SK-N-SH (cell line): ENCODE measurements around the gene PRMT7. TPM values are rescaled to one million over a fixed set of nuclear protein-coding genes. Genes with fewer than 3 reads are reported as not detected.
A peak's percentile ranks its signal among the peaks of the same experiment; 100 is the strongest.

ENCODE experiments used
- CTCF ChIA-PET: fragments of 300-600, 350-600 bp; formaldehyde crosslinking; extraction: SDS; loops from one replicate; lab custom pipeline; 2021; lab: Yijun Ruan, JAX
- POLR2A ChIA-PET: fragments of 350-600 bp; sonication (Branson Sonifier 250); formaldehyde crosslinking; extraction: SDS; loops from one replicate; lab custom pipeline; 2020; ENCODE audit warnings: antibody characterized with exemption, inconsistent platforms; lab: Yijun Ruan, JAX
- DNase-seq: peaks from one replicate; pipeline ENCODE4 v3.0.0; 2012
- H2AFZ ChIP-seq: fragments of 200-600 bp; sonication (generic); 2 replicates; pipeline ENCODE4 v1.8.1; 2016; ENCODE audit warnings: antibody characterized with exemption, mild to moderate bottlenecking, low read depth
- H3F3A ChIP-seq: fragments of 200-600 bp; sonication (generic); replicated peaks from 2 replicates; pipeline ENCODE3; 2016; ENCODE audit warnings: antibody characterized with exemption, mild to moderate bottlenecking; ENCODE audit not compliant: insufficient read depth
- H3K27ac ChIP-seq, 2 experiments: fragments of 200-500 bp in 1 of 2; fragments of 200-600 bp in 1 of 2; sonication (Bioruptor generic) in 1 of 2; sonication (generic), shearing (Covaris generic) in 1 of 2; 2 replicates each; pipeline versions ENCODE4 v1.5.1 to v1.6.1; 2014 to 2016; ENCODE audit warnings: low read depth in 2 of 2, inconsistent platforms in 1 of 2, low read length in 1 of 2, mild to moderate bottlenecking in 1 of 2, mixed read lengths in 1 of 2
- H3K27me3 ChIP-seq: fragments of 200-600 bp; sonication (generic), shearing (Covaris generic); 2 replicates; pipeline ENCODE4 v1.6.1; 2016; ENCODE audit warnings: mixed run types; ENCODE audit not compliant: insufficient read depth
- H3K36me3 ChIP-seq, 2 experiments: fragments of 200-500 bp in 1 of 2; fragments of 200-600 bp in 1 of 2; sonication (Bioruptor generic) in 1 of 2; sonication (generic) in 1 of 2; replicated peaks in 1 of 2; 2 replicates each; pipeline versions ENCODE3 to v1.5.1; 2014 to 2016; ENCODE audit warnings: low read length in 1 of 2, mild to moderate bottlenecking in 1 of 2; ENCODE audit not compliant: insufficient read depth in 2 of 2, control insufficient read depth in 1 of 2
- H3K4me1 ChIP-seq, 2 experiments: fragments of 200-500 bp in 1 of 2; fragments of 200-600 bp in 1 of 2; sonication (Bioruptor generic) in 1 of 2; sonication (generic), shearing (Covaris generic) in 1 of 2; 2 replicates each; pipeline versions ENCODE4 v1.5.1 to v1.6.1; 2014 to 2016; ENCODE audit warnings: low read depth in 1 of 2, low read length in 1 of 2, mixed run types in 1 of 2; ENCODE audit not compliant: insufficient read depth in 2 of 2, control insufficient read depth in 1 of 2
- H3K4me2 ChIP-seq: fragments of 200-600 bp; sonication (generic), shearing (Covaris generic); 2 replicates; pipeline ENCODE4 v1.6.1; 2017; ENCODE audit warnings: mixed run types
- H3K4me3 ChIP-seq, 2 experiments: fragments of 200-500 bp in 1 of 2; fragments of 200-600 bp in 1 of 2; sonication (Bioruptor generic) in 1 of 2; sonication (generic), shearing (Covaris generic) in 1 of 2; 2 replicates each; pipeline versions ENCODE4 v1.5.1 to v1.8.1; 2014 to 2016; ENCODE audit warnings: low read depth in 2 of 2, inconsistent platforms in 1 of 2, low read length in 1 of 2, mild to moderate bottlenecking in 1 of 2, mixed read lengths in 1 of 2, moderate library complexity in 1 of 2
- H3K79me2 ChIP-seq: fragments of 200-600 bp; sonication (generic); 2 replicates; pipeline ENCODE4 v1.8.1; 2017; ENCODE audit warnings: mild to moderate bottlenecking; ENCODE audit not compliant: insufficient read depth
- H3K9ac ChIP-seq: fragments of 200-600 bp; sonication (generic); 2 replicates; pipeline ENCODE4 v1.6.1; 2017; ENCODE audit warnings: mixed run types
- H3K9me2 ChIP-seq: fragments of 200-600 bp; sonication (generic); 2 replicates; pipeline ENCODE4 v1.6.1; 2017; ENCODE audit warnings: mixed run types
- H3K9me3 ChIP-seq: fragments of 200-600 bp; sonication (generic); 2 replicates; pipeline ENCODE4 v1.6.1; 2017; ENCODE audit warnings: mixed run types, mild to moderate bottlenecking, moderate library complexity
- H4K20me1 ChIP-seq: fragments of 200-600 bp; sonication (generic); 2 replicates; pipeline ENCODE4 v1.6.1; 2017; ENCODE audit warnings: mild to moderate bottlenecking, mixed run types; ENCODE audit not compliant: insufficient read depth
- CHD2 ChIP-seq: fragments of 150-350 bp; IDR thresholded peaks from 2 replicates; pipeline ENCODE4 v1.6.1; 2018; ENCODE audit warnings: low read length; ENCODE audit not compliant: partially characterized antibody
- CTCF ChIP-seq: fragments of 200-600 bp; sonication (generic); IDR thresholded peaks from 2 replicates; pipeline ENCODE4 v1.6.1; 2017; ENCODE audit warnings: antibody characterized with exemption, mild to moderate bottlenecking, moderate library complexity
- ELF1 ChIP-seq: IDR thresholded peaks from 2 replicates; pipeline ENCODE4 v1.4.0; 2012
- FOXM1 ChIP-seq: IDR thresholded peaks from 2 replicates; pipeline ENCODE4 v1.4.0; 2012; ENCODE audit warnings: low read depth, mild to moderate bottlenecking
- GATA2 ChIP-seq: sonication (generic); formaldehyde crosslinking; IDR thresholded peaks from 2 replicates; pipeline ENCODE4 v1.5.0; 2020; ENCODE audit warnings: mild to moderate bottlenecking, missing genetic modification reagents
- JUND ChIP-seq: IDR thresholded peaks from 2 replicates; pipeline ENCODE4 v1.4.0; 2012
- MAX ChIP-seq: IDR thresholded peaks from 2 replicates; pipeline ENCODE4 v1.4.0; 2012; ENCODE audit warnings: low read depth
- MXI1 ChIP-seq: IDR thresholded peaks from 2 replicates; pipeline ENCODE4 v1.6.1; 2012; ENCODE audit warnings: mild to moderate bottlenecking, low read depth, low read length, improper control_type of control experiment
- NRF1 ChIP-seq: IDR thresholded peaks from 2 replicates; pipeline ENCODE4 v1.6.1; 2012; ENCODE audit warnings: low read depth, mild to moderate bottlenecking, low read length
- POLR2AphosphoS5 ChIP-seq: IDR thresholded peaks from 2 replicates; pipeline ENCODE4 v1.6.1; 2012; ENCODE audit warnings: low read depth, low read length
- RAD21 ChIP-seq: IDR thresholded peaks from 2 replicates; pipeline ENCODE4 v1.6.1; 2012; ENCODE audit warnings: mild to moderate bottlenecking, low read length
- RCOR1 ChIP-seq: fragments of 150-350 bp; IDR thresholded peaks from 2 replicates; pipeline ENCODE4 v1.6.1; 2017; ENCODE audit warnings: antibody characterized with exemption, low read length
- SIN3A ChIP-seq: IDR thresholded peaks from 2 replicates; pipeline ENCODE4 v1.6.1; 2012; ENCODE audit warnings: low read depth, mild to moderate bottlenecking, low read length, moderate library complexity, borderline replicate concordance
- TAF1 ChIP-seq: IDR thresholded peaks from 2 replicates; pipeline ENCODE4 v1.6.1; 2012; ENCODE audit warnings: low read depth, mild to moderate bottlenecking, low read length, moderate library complexity, borderline replicate concordance
- YY1 ChIP-seq: IDR thresholded peaks from 2 replicates; pipeline ENCODE4 v1.4.0; 2012; ENCODE audit warnings: low read depth, mild to moderate bottlenecking
- whole genome bisulfite sequencing: methylation state at CpG from one replicate; pipeline ENCODE4 v1.1.6; 2017; ENCODE audit warnings: low lambda C conversion rate; 5-methylcytosine and 5-hydroxymethylcytosine counted together
- polyA plus RNA-seq, 3 experiments: library from polyadenylated mRNA; depleted of rRNA; stranded (reverse); fragments of >200 nt; gene quantifications; 2 replicates each; pipeline ENCODE4 v1.2.3, GENCODE V29; 2012
- TF ChIP-seq, protein P1 (sequence below): IDR thresholded peaks from 2 replicates; pipeline ENCODE4; 2012
- TF ChIP-seq, protein P2 (sequence below): fragments of 150-350 bp; IDR thresholded peaks from 2 replicates; pipeline ENCODE4 v1.6.1; 2017; ENCODE audit warnings: antibody characterized with exemption, low read length, low read depth, borderline replicate concordance
- TF ChIP-seq, protein P3 (sequence below): fragments of 150-350 bp; IDR thresholded peaks from 2 replicates; pipeline ENCODE4 v1.6.1; 2016; ENCODE audit warnings: mild to moderate bottlenecking, low read depth, low read length
- TF ChIP-seq, protein P4 (sequence below): IDR thresholded peaks from 2 replicates; pipeline ENCODE4 v1.6.1; 2012; ENCODE audit warnings: mild to moderate bottlenecking, low read depth, low read length, moderate library complexity
- TF ChIP-seq, protein P5 (sequence below): IDR thresholded peaks from 2 replicates; pipeline ENCODE4 v1.4.0; 2012; ENCODE audit warnings: low read depth, borderline replicate concordance

PRMT7 gene
- 46.0 and 66.8 TPM in 2 replicates for polyA plus RNA-seq (2012; rRNA removed)
- 20.7 and 29.1 TPM in 2 replicates for polyA plus RNA-seq (2012; cell fraction: cytosol; rRNA removed)
- 317 and 350 TPM in 2 replicates for polyA plus RNA-seq (2012; cell fraction: nucleus; rRNA removed)

DNA sequence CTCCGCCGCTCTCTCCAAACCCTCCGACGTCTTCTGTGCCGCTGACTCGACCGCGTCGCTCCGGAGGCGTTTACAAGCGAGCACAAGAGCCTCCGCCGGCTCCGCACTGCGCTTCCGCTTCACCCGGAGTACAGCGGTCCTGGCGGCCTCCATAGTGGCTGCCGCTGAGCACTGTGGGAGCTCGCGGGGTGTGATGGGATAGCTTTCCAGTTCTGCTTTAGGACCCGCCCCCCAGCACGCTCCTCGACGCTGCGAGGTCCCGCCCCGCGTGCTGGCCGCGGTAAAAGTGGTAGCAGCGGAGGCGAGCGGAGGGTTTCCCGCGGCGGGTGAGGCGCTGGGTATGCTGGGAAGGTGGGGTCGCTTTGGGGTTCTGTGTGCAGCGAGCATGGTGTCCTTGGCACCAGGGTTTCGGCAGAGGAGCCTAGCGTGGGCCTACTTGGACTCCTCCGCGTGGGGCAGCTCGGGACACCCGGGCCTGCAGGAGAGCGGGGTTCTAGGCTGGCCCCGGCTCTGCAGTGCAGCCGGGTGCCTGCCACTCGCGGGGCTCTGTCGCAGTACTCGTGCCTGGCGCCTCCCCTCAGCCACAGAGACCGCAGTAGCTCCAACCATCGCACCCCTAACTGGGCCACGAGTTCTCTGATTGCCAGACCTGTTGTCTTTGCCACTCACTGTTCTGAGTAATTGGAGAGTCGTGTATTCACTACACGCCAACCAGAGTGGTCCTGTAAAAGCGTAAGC lies at the start of gene PRMT7, which contains the start of gene SLC7A6OS:
PRMT7 (plus strand) TSS at position 246 of the 738 bp plus-strand sequence. CDS start 4,961 bp downstream, outside the sequence.
SLC7A6OS (minus strand) TSS at position 173 of the 738 bp plus-strand sequence; CDS start at position 153, 20 bp downstream.
- peak within 1 kb of the TSS; percentile 95 for H3K4me2 ChIP-seq
- H3K4me1 ChIP-seq = peaks cover 10 to 14% of the 10 kb centered on the region in 2 experiments; a peak in 2 of 4 replicates
- peak within 1 kb of the TSS; percentile 83 to 87 for H3K4me3 ChIP-seq
- no peaks in the 10 kb centered on the region for H3F3A ChIP-seq
- peaks cover 15 to 37% of the 10 kb centered on the region in 2 experiments for H3K36me3 ChIP-seq
- WGBS = 2% methylated on average over 11 of the region's 62 CpGs
- ChIA-PET POLR2A (interaction anchor here (0.6 to 2.1 kb wide), 9 partner anchors 10 to 226 kb away, joined by 3 to 16 read pairs (median 4); partner anchors contain the start of genes NFATC3, SLC7A6 and SMPD3), CTCF (interaction anchor here (0.6 to 2.6 kb wide), 12 partner anchors 10 to 1193 kb away, joined by 3 to 24 read pairs (median 4); partner anchors contain the start of gene SLC7A6)
- H3K27me3 ChIP-seq = no peaks in the 10 kb centered on the region
- peak; percentile 98 for DNase-seq
- peak within 1 kb of the TSS; percentile 75 for H2AFZ ChIP-seq
- H3K9ac ChIP-seq = peak within 1 kb of the TSS; percentile 79
- peaks cover 82% of the 10 kb centered on the region for H3K79me2 ChIP-seq
- H4K20me1 ChIP-seq = no peaks in the 10 kb centered on the region
- H3K9me3 ChIP-seq = no peaks in the 10 kb centered on the region
- no peaks in the 10 kb centered on the region for H3K9me2 ChIP-seq
- peak within 1 kb of the TSS; percentile 66 to 76 for H3K27ac ChIP-seq
- TF ChIP-seq YY1 (peak; percentile 94), CHD2 (peak; percentile 48), MAX (peak; percentile 97), RAD21 (no peak), GATA2 (CRISPR knock-in tag) (no peak), CTCF (no peak), MXI1 (peak; percentile 89), JUND (no peak), SIN3A (no peak; the same call in 1 of the 2 replicates), FOXM1 (no peak), TAF1 (peak; percentile 87), POLR2AphosphoS5 (peak; percentile 97), ELF1 (peak; percentile 85), NRF1 (no peak), RCOR1 (no peak)
- TF ChIP-seq, protein P1, sequence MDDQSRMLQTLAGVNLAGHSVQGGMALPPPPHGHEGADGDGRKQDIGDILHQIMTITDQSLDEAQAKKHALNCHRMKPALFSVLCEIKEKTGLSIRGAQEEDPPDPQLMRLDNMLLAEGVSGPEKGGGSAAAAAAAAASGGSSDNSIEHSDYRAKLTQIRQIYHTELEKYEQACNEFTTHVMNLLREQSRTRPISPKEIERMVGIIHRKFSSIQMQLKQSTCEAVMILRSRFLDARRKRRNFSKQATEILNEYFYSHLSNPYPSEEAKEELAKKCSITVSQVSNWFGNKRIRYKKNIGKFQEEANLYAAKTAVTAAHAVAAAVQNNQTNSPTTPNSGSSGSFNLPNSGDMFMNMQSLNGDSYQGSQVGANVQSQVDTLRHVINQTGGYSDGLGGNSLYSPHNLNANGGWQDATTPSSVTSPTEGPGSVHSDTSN = 0 out of 2 replicates have a peak, but pooled peaks have one; percentile 2
- TF ChIP-seq, protein P2, sequence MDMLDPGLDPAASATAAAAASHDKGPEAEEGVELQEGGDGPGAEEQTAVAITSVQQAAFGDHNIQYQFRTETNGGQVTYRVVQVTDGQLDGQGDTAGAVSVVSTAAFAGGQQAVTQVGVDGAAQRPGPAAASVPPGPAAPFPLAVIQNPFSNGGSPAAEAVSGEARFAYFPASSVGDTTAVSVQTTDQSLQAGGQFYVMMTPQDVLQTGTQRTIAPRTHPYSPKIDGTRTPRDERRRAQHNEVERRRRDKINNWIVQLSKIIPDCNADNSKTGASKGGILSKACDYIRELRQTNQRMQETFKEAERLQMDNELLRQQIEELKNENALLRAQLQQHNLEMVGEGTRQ = no peak
- TF ChIP-seq, protein P3, sequence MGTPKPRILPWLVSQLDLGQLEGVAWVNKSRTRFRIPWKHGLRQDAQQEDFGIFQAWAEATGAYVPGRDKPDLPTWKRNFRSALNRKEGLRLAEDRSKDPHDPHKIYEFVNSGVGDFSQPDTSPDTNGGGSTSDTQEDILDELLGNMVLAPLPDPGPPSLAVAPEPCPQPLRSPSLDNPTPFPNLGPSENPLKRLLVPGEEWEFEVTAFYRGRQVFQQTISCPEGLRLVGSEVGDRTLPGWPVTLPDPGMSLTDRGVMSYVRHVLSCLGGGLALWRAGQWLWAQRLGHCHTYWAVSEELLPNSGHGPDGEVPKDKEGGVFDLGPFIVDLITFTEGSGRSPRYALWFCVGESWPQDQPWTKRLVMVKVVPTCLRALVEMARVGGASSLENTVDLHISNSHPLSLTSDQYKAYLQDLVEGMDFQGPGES = no peak
- TF ChIP-seq, protein P4, sequence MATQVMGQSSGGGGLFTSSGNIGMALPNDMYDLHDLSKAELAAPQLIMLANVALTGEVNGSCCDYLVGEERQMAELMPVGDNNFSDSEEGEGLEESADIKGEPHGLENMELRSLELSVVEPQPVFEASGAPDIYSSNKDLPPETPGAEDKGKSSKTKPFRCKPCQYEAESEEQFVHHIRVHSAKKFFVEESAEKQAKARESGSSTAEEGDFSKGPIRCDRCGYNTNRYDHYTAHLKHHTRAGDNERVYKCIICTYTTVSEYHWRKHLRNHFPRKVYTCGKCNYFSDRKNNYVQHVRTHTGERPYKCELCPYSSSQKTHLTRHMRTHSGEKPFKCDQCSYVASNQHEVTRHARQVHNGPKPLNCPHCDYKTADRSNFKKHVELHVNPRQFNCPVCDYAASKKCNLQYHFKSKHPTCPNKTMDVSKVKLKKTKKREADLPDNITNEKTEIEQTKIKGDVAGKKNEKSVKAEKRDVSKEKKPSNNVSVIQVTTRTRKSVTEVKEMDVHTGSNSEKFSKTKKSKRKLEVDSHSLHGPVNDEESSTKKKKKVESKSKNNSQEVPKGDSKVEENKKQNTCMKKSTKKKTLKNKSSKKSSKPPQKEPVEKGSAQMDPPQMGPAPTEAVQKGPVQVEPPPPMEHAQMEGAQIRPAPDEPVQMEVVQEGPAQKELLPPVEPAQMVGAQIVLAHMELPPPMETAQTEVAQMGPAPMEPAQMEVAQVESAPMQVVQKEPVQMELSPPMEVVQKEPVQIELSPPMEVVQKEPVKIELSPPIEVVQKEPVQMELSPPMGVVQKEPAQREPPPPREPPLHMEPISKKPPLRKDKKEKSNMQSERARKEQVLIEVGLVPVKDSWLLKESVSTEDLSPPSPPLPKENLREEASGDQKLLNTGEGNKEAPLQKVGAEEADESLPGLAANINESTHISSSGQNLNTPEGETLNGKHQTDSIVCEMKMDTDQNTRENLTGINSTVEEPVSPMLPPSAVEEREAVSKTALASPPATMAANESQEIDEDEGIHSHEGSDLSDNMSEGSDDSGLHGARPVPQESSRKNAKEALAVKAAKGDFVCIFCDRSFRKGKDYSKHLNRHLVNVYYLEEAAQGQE = peak; percentile 18; the same call in 1 of the 2 replicates
- TF ChIP-seq, protein P5, sequence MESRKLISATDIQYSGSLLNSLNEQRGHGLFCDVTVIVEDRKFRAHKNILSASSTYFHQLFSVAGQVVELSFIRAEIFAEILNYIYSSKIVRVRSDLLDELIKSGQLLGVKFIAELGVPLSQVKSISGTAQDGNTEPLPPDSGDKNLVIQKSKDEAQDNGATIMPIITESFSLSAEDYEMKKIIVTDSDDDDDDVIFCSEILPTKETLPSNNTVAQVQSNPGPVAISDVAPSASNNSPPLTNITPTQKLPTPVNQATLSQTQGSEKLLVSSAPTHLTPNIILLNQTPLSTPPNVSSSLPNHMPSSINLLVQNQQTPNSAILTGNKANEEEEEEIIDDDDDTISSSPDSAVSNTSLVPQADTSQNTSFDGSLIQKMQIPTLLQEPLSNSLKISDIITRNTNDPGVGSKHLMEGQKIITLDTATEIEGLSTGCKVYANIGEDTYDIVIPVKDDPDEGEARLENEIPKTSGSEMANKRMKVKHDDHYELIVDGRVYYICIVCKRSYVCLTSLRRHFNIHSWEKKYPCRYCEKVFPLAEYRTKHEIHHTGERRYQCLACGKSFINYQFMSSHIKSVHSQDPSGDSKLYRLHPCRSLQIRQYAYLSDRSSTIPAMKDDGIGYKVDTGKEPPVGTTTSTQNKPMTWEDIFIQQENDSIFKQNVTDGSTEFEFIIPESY = no peak
